Panc1 (cell line): Measurements from ENCODE around the gene P2RY11.

Source experiments
- CTCF ChIP-seq: fragments of 450-650 bp; IDR thresholded peaks from 2 replicates; pipeline ENCODE4 v1.5.1; 2017; ENCODE audit warnings: mild to moderate bottlenecking
- POLR2AphosphoS5 ChIP-seq: IDR thresholded peaks from 2 replicates; pipeline ENCODE4 v1.6.1; 2012; ENCODE audit warnings: mild to moderate bottlenecking, low read depth, low read length, moderate library complexity
- TCF7L2 ChIP-seq: IDR thresholded peaks from 2 replicates; pipeline ENCODE4 v1.6.1; 2011; ENCODE audit warnings: mild to moderate bottlenecking, low read depth, low read length, inconsistent platforms

- TF ChIP-seq CTCF, result no peak
- no peak for TF ChIP-seq TCF7L2
- no peak for TF ChIP-seq POLR2AphosphoS5
Observed at GRCh38 chr19:10083911-10084310, 27.6 kb upstream of the P2RY11 start.
